ENCODE results near the gene NRCAM. TPM values are rescaled to one million over a fixed set of nuclear protein-coding genes. Genes with fewer than 3 reads are reported as not detected.

The NRCAM gene
- polyA plus RNA-seq, 3 donors = not detected

- Mint-ChIP-seq H3K36me3 (no peaks in the 10 kb centered on the region), H3K9me3 (peaks cover 3 to 13% (median 6%) of the 10 kb centered on the region in 7 donors), H3K4me1 (no peaks in the 10 kb centered on the region), H3K27me3 (ENCODE audit: low read depth in 3 of 3) (peaks cover 2 to 4% (median 2%) of the 10 kb centered on the region in 3 donors), H3K4me3 (no peak overlapping the region), H3K27ac (no peak overlapping the region)
- DNase-seq = no peak
- TF ChIP-seq CTCF (IDR thresholded peaks at IDR 0.05) = no peak
- intact Hi-C loops (cut with micrococcal nuclease) = no loop called here
- H3K9me3 ChIP-seq (replicated peaks in 1 of 2; ENCODE audit: control insufficient read depth in 1 of 2, insufficient read depth in 1 of 2, low read length in 2 of 2) = no peaks in the 10 kb centered on the region
- H3K79me2 ChIP-seq (ENCODE audit: insufficient read depth, low read length) = no peaks in the 10 kb centered on the region
- H3K27ac ChIP-seq (ENCODE audit: low read depth in 1 of 2, low read length in 2 of 2) = no peak overlapping the region
- no peaks in the 10 kb centered on the region for H4K20me1 ChIP-seq (ENCODE audit: insufficient read depth, low read length)
- H3K4me1 ChIP-seq (ENCODE audit: control insufficient read depth in 1 of 2, insufficient read depth in 2 of 2, low read length in 2 of 2) = no peaks in the 10 kb centered on the region
- H3K9ac ChIP-seq (ENCODE audit: insufficient read depth, low read length, poor library complexity, severe bottlenecking) = no peak overlapping the region
- H3K4me2 ChIP-seq (replicated peaks; ENCODE audit: extremely low read depth, low read length, poor library complexity, severe bottlenecking) = no peak overlapping the region
- no peaks in the 10 kb centered on the region for H3K36me3 ChIP-seq (replicated peaks in 1 of 2; ENCODE audit: control insufficient read depth in 1 of 2, insufficient read depth in 2 of 2, low read length in 2 of 2)
- H3K27me3 ChIP-seq (ENCODE audit: control insufficient read depth in 2 of 2, insufficient read depth in 2 of 2, low read length in 2 of 2) = no peaks in the 10 kb centered on the region
- no peak overlapping the region for H3K4me3 ChIP-seq (replicated peaks in 1 of 3; ENCODE audit: low read depth in 2 of 3, low read length in 3 of 3)
- H2AFZ ChIP-seq (ENCODE audit: insufficient read depth, low read depth, low read length, poor library complexity, severe bottlenecking) = no peak overlapping the region
- WGBS (ENCODE audit: insufficient coverage) = no CpG with 5 or more reads among the region's 1 CpG
Measured at GRCh38 chr7:108251700-108252099, 204.5 kb downstream of the NRCAM start.

GRCh38 chr7:108249453-108249852 lies 206.8 kb downstream of the NRCAM start:
- no peaks in the 10 kb centered on the region for H4K20me1 ChIP-seq (ENCODE audit: insufficient read depth, low read length)
- H3K27me3 ChIP-seq (ENCODE audit: control insufficient read depth in 2 of 2, insufficient read depth in 2 of 2, low read length in 2 of 2) = no peaks in the 10 kb centered on the region
- Mint-ChIP-seq H3K36me3 (no peaks in the 10 kb centered on the region), H3K9me3 (peaks cover 0 to 3% (median 2%) of the 10 kb centered on the region in 7 donors), H3K4me1 (no peaks in the 10 kb centered on the region), H3K27ac (no peak overlapping the region), H3K4me3 (no peak overlapping the region), H3K27me3 (ENCODE audit: low read depth in 3 of 3) (peaks cover 2 to 4% (median 2%) of the 10 kb centered on the region in 3 donors)
- H3K27ac ChIP-seq (ENCODE audit: low read depth in 1 of 2, low read length in 2 of 2) = no peak overlapping the region
- no peak for TF ChIP-seq CTCF (IDR thresholded peaks at IDR 0.05)
- H3K36me3 ChIP-seq (replicated peaks in 1 of 2; ENCODE audit: control insufficient read depth in 1 of 2, insufficient read depth in 2 of 2, low read length in 2 of 2) = no peaks in the 10 kb centered on the region
- WGBS (ENCODE audit: insufficient coverage) = no CpG with 5 or more reads among the region's 1 CpG
- no peak for DNase-seq
- intact Hi-C loops (cut with micrococcal nuclease) = no loop called here
- no peaks in the 10 kb centered on the region for H3K79me2 ChIP-seq (ENCODE audit: insufficient read depth, low read length)
- no peak overlapping the region for H3K4me3 ChIP-seq (replicated peaks in 1 of 3; ENCODE audit: low read depth in 2 of 3, low read length in 3 of 3)
- H2AFZ ChIP-seq (ENCODE audit: insufficient read depth, low read depth, low read length, poor library complexity, severe bottlenecking) = no peak overlapping the region
- no peaks in the 10 kb centered on the region for H3K9me3 ChIP-seq (replicated peaks in 1 of 2; ENCODE audit: control insufficient read depth in 1 of 2, insufficient read depth in 1 of 2, low read length in 2 of 2)
- H3K4me1 ChIP-seq (ENCODE audit: control insufficient read depth in 1 of 2, insufficient read depth in 2 of 2, low read length in 2 of 2) = no peaks in the 10 kb centered on the region
- H3K4me2 ChIP-seq (replicated peaks; ENCODE audit: extremely low read depth, low read length, poor library complexity, severe bottlenecking) = no peak overlapping the region
- H3K9ac ChIP-seq (ENCODE audit: insufficient read depth, low read length, poor library complexity, severe bottlenecking) = no peak overlapping the region

Data from CD14-positive monocyte (primary cell).